GM10847 (cell line): ENCODE results near the gene IPO9.

Source experiments
- POLR2A ChIP-seq: IDR thresholded peaks from 2 replicates; pipeline ENCODE4 v1.6.1; 2011; ENCODE audit not compliant: insufficient read length; ENCODE audit errors: extremely low read depth

IPO9 gene

GRCh38 chr1:201874672-201875071 lies 45.7 kb downstream of the IPO9 start:
- no peak for TF ChIP-seq POLR2A

- no peak for TF ChIP-seq POLR2A
These were observed 47.3 kb downstream of the IPO9 start for GRCh38 chr1:201876148-201876818.

- TF ChIP-seq POLR2A = no peak
These were observed 49.0 kb downstream of the IPO9 start for GRCh38 chr1:201877877-201878401.

GRCh38 chr1:201880928-201881571 lies 52.1 kb downstream of the IPO9 start:
- no peak for TF ChIP-seq POLR2A

GRCh38 chr1:201881617-201882016 lies 52.7 kb downstream of the IPO9 start:
- TF ChIP-seq POLR2A = no peak

- no peak for TF ChIP-seq POLR2A
These were observed 53.7 kb downstream of the IPO9 start for GRCh38 chr1:201882665-201883132.

GRCh38 chr1:201883266-201883665 lies 54.3 kb downstream of the IPO9 start:
- TF ChIP-seq POLR2A = no peak

- TF ChIP-seq POLR2A = no peak
These were observed 54.8 kb downstream of the IPO9 start for GRCh38 chr1:201883786-201884185.

- no peak for TF ChIP-seq POLR2A
These were observed 55.5 kb downstream of the IPO9 start for GRCh38 chr1:201884425-201884824.

- no peak for TF ChIP-seq POLR2A
These were observed 56.6 kb downstream of the IPO9 start for GRCh38 chr1:201885531-201886075.

GRCh38 chr1:201886103-201886885 lies 57.3 kb downstream of the IPO9 start:
- no peak for TF ChIP-seq POLR2A

- no peak for TF ChIP-seq POLR2A
These were observed 58.3 kb downstream of the IPO9 start for GRCh38 chr1:201887116-201887866.

- TF ChIP-seq POLR2A = no peak
These were observed 59.5 kb downstream of the IPO9 start, which contains the start of gene SHISA4 for GRCh38 chr1:201888282-201889089. Gene SHISA4 (plus strand): TSS chr1:201888898. CDS start chr1:201888995, 97 bp downstream.

- no peak for TF ChIP-seq POLR2A
These were observed 60.4 kb downstream of the IPO9 start for GRCh38 chr1:201889090-201889968.
